GM12801 (cell line): ENCODE data around the gene TTLL1.

Experiments used
- CTCF ChIP-seq: IDR thresholded peaks from one replicate; pipeline ENCODE4 v1.5.1; 2011; ENCODE audit warnings: control low read depth; ENCODE audit not compliant: insufficient read length; ENCODE audit errors: extremely low read depth

Gene TTLL1

GRCh38 chr22:43109921-43110443, 20.8 kb upstream of the TTLL1 start:
- no peak for TF ChIP-seq CTCF

- no peak for TF ChIP-seq CTCF
These were observed 20.3 kb upstream of the TTLL1 start for GRCh38 chr22:43109511-43109910.

- no peak for TF ChIP-seq CTCF
These were observed 17.1 kb upstream of the TTLL1 start for GRCh38 chr22:43106302-43106701.

- no peak for TF ChIP-seq CTCF
These were observed 12.1 kb upstream of the TTLL1 start for GRCh38 chr22:43101306-43101705.

GRCh38 chr22:43100225-43100624, 11.0 kb upstream of the TTLL1 start:
- no peak for TF ChIP-seq CTCF

GRCh38 chr22:43099095-43099494, 9.9 kb upstream of the TTLL1 start:
- no peak for TF ChIP-seq CTCF

- no peak for TF ChIP-seq CTCF
These were observed 9.2 kb upstream of the TTLL1 start for GRCh38 chr22:43098356-43098755.

GRCh38 chr22:43096420-43096819, 7.2 kb upstream of the TTLL1 start:
- TF ChIP-seq CTCF: no peak
